GM18868 (cell line): ENCODE results near the gene APOBEC3F.
A peak's percentile ranks its signal among the peaks of the same experiment; 100 is the strongest.
"Not testable (repeated sequence)": the region's sequence is repeated elsewhere in the genome, so short reads cannot be mapped to it uniquely, and the experiment has no call there.

Experiments used
- ATAC-seq: cut with Tn5 transposase; IDR thresholded peaks from one replicate; pipeline ENCODE4 v1.9.1; 2021; ENCODE audit warnings: mild to moderate bottlenecking, moderate library complexity; ENCODE audit not compliant: unreplicated experiment

APOBEC3F gene

GRCh38 chr22:39040538-39041296 lies at the start of gene APOBEC3F:
APOBEC3F (plus strand) TSS chr22:39040864; CDS start chr22:39040961, 97 bp downstream.
- ATAC-seq, result peak; percentile 94

GRCh38 chr22:38992871-38993371 lies 47.7 kb upstream of the APOBEC3F start:
- not testable (repeated sequence) for ATAC-seq

GRCh38 chr22:38996105-38996504 lies 44.6 kb upstream of the APOBEC3F start:
- no peak for ATAC-seq

GRCh38 chr22:38997518-38997917 lies 43.1 kb upstream of the APOBEC3F start:
- ATAC-seq, result no peak

- ATAC-seq, result no peak
Observed at GRCh38 chr22:39003165-39003638, 37.5 kb upstream of the APOBEC3F start.

- ATAC-seq, result no peak
Observed at GRCh38 chr22:39007177-39007576, 33.5 kb upstream of the APOBEC3F start.

- ATAC-seq, result not testable (repeated sequence)
Observed at GRCh38 chr22:39008271-39008850, 32.3 kb upstream of the APOBEC3F start.

GRCh38 chr22:39010946-39011345 lies 29.7 kb upstream of the APOBEC3F start:
- ATAC-seq, result no peak

- no peak for ATAC-seq
Observed at GRCh38 chr22:39012533-39013511, 27.8 kb upstream of the APOBEC3F start.

- not testable (repeated sequence) for ATAC-seq
Observed at GRCh38 chr22:39013561-39013941, 27.1 kb upstream of the APOBEC3F start.

- ATAC-seq, result peak; percentile 85
Observed at GRCh38 chr22:39013942-39014722, 26.5 kb upstream of the APOBEC3F start, which contains the start of gene APOBEC3C. APOBEC3C (plus strand) TSS chr22:39014257; CDS start chr22:39014363, 106 bp downstream.

- not testable (repeated sequence) for ATAC-seq
Observed at GRCh38 chr22:39014723-39015121, 25.9 kb upstream of the APOBEC3F start.

- no peak for ATAC-seq
Observed at GRCh38 chr22:39016592-39016991, 24.1 kb upstream of the APOBEC3F start.

- no peak for ATAC-seq
Observed at GRCh38 chr22:39017596-39018365, 22.9 kb upstream of the APOBEC3F start.

- peak; percentile 18 for ATAC-seq
Observed at GRCh38 chr22:39020021-39020651, 20.5 kb upstream of the APOBEC3F start.

- no peak for ATAC-seq
Observed at GRCh38 chr22:39021552-39022250, 19.0 kb upstream of the APOBEC3F start.

- no peak for ATAC-seq
Observed at GRCh38 chr22:39024519-39025308, 15.9 kb upstream of the APOBEC3F start.
